Kidney epithelial cell (primary cell): ENCODE data around the gene KRT73. TPM values are rescaled to one million over a fixed set of nuclear protein-coding genes. Genes with fewer than 3 reads are reported as not detected.

Experiments used
- DNase-seq: peaks from one replicate; pipeline ENCODE4 v3.0.0-alpha.2; 2010; ENCODE audit warnings: low read depth
- H3K27me3 ChIP-seq: 2 replicates; pipeline ENCODE4 v1.6.0; 2011; ENCODE audit warnings: low read length; ENCODE audit not compliant: control insufficient read depth, insufficient read depth
- H3K36me3 ChIP-seq: 2 replicates; pipeline ENCODE4 v1.5.1; 2011; ENCODE audit warnings: low read length; ENCODE audit not compliant: control insufficient read depth, insufficient read depth
- H3K4me3 ChIP-seq: 2 replicates; pipeline ENCODE4 v1.5.1; 2011; ENCODE audit warnings: low read depth, mild to moderate bottlenecking, control low read depth, low read length
- total RNA-seq: library from RNA; depleted of rRNA; stranded (reverse); fragments of >200 nt; gene quantifications from 2 replicates; pipeline ENCODE4 v1.2.3, GENCODE V29; 2015
- TF ChIP-seq, protein P1 (sequence below): IDR thresholded peaks from 2 replicates; pipeline ENCODE4 v1.5.1; 2011; ENCODE audit warnings: mild to moderate bottlenecking, moderate library complexity, low read length, control low read depth, inconsistent platforms; ENCODE audit not compliant: insufficient read depth, poor library complexity, severe bottlenecking

Gene KRT73
- total RNA-seq, 1 donor from 2014 or later: not detected

DNA sequence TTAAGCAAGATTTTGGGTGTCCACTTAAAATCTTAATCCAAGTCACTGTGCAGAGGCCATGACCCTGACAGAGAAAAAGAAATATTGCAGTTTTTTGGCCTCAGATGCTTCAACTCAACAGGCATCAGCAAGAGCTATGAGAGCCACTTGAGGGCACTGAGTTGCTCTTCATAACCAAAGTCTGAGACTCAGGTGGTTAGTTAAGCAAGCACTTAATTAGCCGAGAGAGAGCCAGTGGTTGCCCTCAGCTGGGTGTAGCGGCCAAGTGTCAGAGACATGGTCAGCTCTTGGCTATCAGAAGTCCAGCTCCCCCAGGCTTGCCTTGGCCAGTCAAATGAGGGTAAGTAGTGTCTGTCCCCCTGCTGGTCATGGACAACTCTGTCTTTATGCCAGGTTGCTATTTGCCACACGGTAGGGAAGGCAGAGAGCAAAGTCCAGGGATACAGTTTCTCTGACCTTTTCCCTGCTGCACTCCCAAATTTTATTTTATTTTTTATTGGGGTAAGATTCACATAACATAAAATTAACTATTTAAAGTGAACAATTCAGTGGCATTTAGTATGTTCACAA lies 56.4 kb downstream of the KRT73 start:
- TF ChIP-seq, protein P1, sequence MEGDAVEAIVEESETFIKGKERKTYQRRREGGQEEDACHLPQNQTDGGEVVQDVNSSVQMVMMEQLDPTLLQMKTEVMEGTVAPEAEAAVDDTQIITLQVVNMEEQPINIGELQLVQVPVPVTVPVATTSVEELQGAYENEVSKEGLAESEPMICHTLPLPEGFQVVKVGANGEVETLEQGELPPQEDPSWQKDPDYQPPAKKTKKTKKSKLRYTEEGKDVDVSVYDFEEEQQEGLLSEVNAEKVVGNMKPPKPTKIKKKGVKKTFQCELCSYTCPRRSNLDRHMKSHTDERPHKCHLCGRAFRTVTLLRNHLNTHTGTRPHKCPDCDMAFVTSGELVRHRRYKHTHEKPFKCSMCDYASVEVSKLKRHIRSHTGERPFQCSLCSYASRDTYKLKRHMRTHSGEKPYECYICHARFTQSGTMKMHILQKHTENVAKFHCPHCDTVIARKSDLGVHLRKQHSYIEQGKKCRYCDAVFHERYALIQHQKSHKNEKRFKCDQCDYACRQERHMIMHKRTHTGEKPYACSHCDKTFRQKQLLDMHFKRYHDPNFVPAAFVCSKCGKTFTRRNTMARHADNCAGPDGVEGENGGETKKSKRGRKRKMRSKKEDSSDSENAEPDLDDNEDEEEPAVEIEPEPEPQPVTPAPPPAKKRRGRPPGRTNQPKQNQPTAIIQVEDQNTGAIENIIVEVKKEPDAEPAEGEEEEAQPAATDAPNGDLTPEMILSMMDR: peak; percentile 21
- Histone ChIP-seq H3K36me3 (no peaks in the 10 kb centered on the region), H3K27me3 (peaks cover 13% of the 10 kb centered on the region), H3K4me3 (no peak overlapping the region)
- no peak for DNase-seq

DNA sequence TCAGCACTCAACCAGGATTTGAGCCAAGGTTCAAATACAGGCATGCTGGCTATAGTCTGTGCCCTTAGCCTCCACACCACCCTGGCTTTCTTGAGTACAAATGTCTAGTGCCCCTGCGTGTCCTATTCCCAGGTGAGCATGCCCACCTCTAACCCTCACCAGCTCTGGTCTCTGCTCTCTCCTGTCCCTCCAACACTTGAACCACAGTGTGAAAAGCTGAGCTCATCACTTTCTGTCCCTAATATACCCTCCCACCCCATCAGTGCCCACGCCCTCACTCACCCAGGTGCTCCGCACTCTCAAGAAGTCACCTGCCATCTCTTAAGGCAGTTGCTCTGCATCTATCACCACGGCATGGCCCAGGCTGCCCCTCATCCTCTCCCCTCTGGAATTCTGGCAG lies 58.4 kb downstream of the KRT73 start:
- TF ChIP-seq, protein P1: no peak
- H3K36me3 ChIP-seq: no peaks in the 10 kb centered on the region
- peaks cover 9% of the 10 kb centered on the region for H3K27me3 ChIP-seq
- no peak for DNase-seq
- no peak overlapping the region for H3K4me3 ChIP-seq

GRCh38 chr12:52558781-52559445 lies 59.4 kb downstream of the KRT73 start:
- TF ChIP-seq, protein P1: no peak
- no peak for DNase-seq

More at GRCh38 chr12:52558781-52559445, 59.4 kb downstream of the KRT73 start:
- H3K27me3 ChIP-seq: peaks cover 9% of the 10 kb centered on the region
- no peak overlapping the region for H3K4me3 ChIP-seq
- H3K36me3 ChIP-seq: no peaks in the 10 kb centered on the region

Other genes with a start within 250 kb of the KRT73 start
- not detected in 2 replicates for gene KRT84, start 232.9 kb downstream of the KRT73 start, total RNA-seq
- gene KRT82, start 212.2 kb downstream of the KRT73 start, total RNA-seq: not detected in 2 replicates
- gene KRT75, start 184.2 kb downstream of the KRT73 start, total RNA-seq: not detected in 2 replicates
- not detected in 2 replicates for gene KRT6B, start 166.4 kb downstream of the KRT73 start, total RNA-seq
- not detected in 2 replicates for gene KRT6C, start 144.8 kb downstream of the KRT73 start, total RNA-seq
- 0.21 and 0.27 TPM in 2 replicates for gene KRT6A, start 125.3 kb downstream of the KRT73 start, total RNA-seq
- gene KRT5, start 98.2 kb downstream of the KRT73 start, total RNA-seq: not detected in 2 replicates
- gene KRT71, start 65.4 kb downstream of the KRT73 start, total RNA-seq: not detected in 2 replicates
- not detected in 2 replicates for gene KRT74, start 44.7 kb downstream of the KRT73 start, total RNA-seq
- not detected in 2 replicates for gene KRT72, start 17.1 kb downstream of the KRT73 start, total RNA-seq
- not detected in 2 replicates for gene KRT2, start 33.7 kb upstream of the KRT73 start, total RNA-seq
- gene KRT1, start 61.8 kb upstream of the KRT73 start, total RNA-seq: not detected in 2 replicates
- gene KRT77, start 85.0 kb upstream of the KRT73 start, total RNA-seq: not detected in 2 replicates
- gene KRT76, start 158.8 kb upstream of the KRT73 start, total RNA-seq: not detected in 2 replicates
- gene KRT3, start 177.6 kb upstream of the KRT73 start, total RNA-seq: not detected in 2 replicates
- not detected in 2 replicates for gene KRT4, start 195.6 kb upstream of the KRT73 start, total RNA-seq
- not detected in 2 replicates for gene KRT79, start 215.8 kb upstream of the KRT73 start, total RNA-seq
- gene KRT78, start 230.4 kb upstream of the KRT73 start, total RNA-seq: not detected in 2 replicates